HCT116 (cell line): ENCODE results near the gene CIT. TPM values are rescaled to one million over a fixed set of nuclear protein-coding genes. Genes with fewer than 3 reads are reported as not detected.
A peak's percentile ranks its signal among the peaks of the same experiment; 100 is the strongest.

Source experiments
- ATAC-seq: fragments of 200-7000 bp; cut with Tn5 transposase; 2 replicates; pipeline ENCODE4 v1.9.1; 2020; ENCODE audit warnings: mild to moderate bottlenecking, moderate library complexity
- BruUV-seq: library from RNA; stranded (reverse); fragments of 400-500 nt; replicated peaks from 2 replicates; lab custom pipeline; 2021; lab: Mats Ljungman, UMichigan
- CTCF ChIA-PET: fragments of 300-600 bp; sonication (Branson Sonifier 250); formaldehyde crosslinking; loops from one replicate; lab custom pipeline; 2021; ENCODE audit warnings: antibody characterized with exemption; lab: Charles Lee
- POLR2A ChIA-PET: fragments of 300-600, 350-600 bp; sonication (Branson Sonifier 250); formaldehyde crosslinking; loops from one replicate; lab custom pipeline; 2021; ENCODE audit warnings: antibody characterized with exemption; lab: Charles Lee
- RAD21 ChIA-PET, 2 experiments: fragments of 300-600 bp; sonication (Branson Sonifier 250); formaldehyde crosslinking; loops; one replicate each; lab custom pipeline; 2023; ENCODE audit warnings: low total read pairs in 2 of 2; ENCODE audit not compliant: uncharacterized antibody in 2 of 2, unreplicated experiment in 2 of 2, low non-redundant PET in 1 of 2; lab: Charles Lee
- DNase-seq: peaks from one replicate; pipeline ENCODE4 v3.0.0-alpha.2; 2010; ENCODE audit warnings: low read depth, low spot score
- H2AFZ ChIP-seq: fragments of 200-600 bp; shearing (Covaris generic), sonication (generic); 2 replicates; pipeline ENCODE4 v1.6.1; 2017; ENCODE audit warnings: low read depth, mixed run types, mixed read lengths, antibody characterized with exemption, low read length; ENCODE audit not compliant: poor library complexity, severe bottlenecking
- H3K27ac ChIP-seq: 2 replicates; pipeline ENCODE4 v1.5.1; 2012; ENCODE audit warnings: low read depth, low read length
- H3K27me3 ChIP-seq: fragments of 200-600 bp; sonication (generic); 2 replicates; pipeline ENCODE4 v1.6.1; 2016; ENCODE audit warnings: mixed run types, low read length, mixed read lengths; ENCODE audit not compliant: insufficient read depth
- H3K36me3 ChIP-seq, 2 experiments: fragments of 200-500 bp in 1 of 2; fragments of 200-600 bp in 1 of 2; sonication (Bioruptor generic) in 1 of 2; sonication (generic) in 1 of 2; 2 replicates each; pipeline versions ENCODE4 v1.5.1 to v1.6.1; 2014 to 2016; ENCODE audit warnings: low read length in 2 of 2, inconsistent platforms in 1 of 2, mixed read lengths in 1 of 2, mixed run types in 1 of 2; ENCODE audit not compliant: insufficient read depth in 2 of 2, control insufficient read depth in 1 of 2
- H3K4me1 ChIP-seq, 2 experiments: fragments of 200-600 bp in 1 of 2; sonication (generic) in 1 of 2; 2 replicates each; pipeline versions ENCODE4 v1.5.1 to v1.6.1; 2012 to 2017; ENCODE audit warnings: low read length in 2 of 2, inconsistent platforms in 1 of 2, mild to moderate bottlenecking in 1 of 2, mixed read lengths in 1 of 2, mixed run types in 1 of 2, moderate library complexity in 1 of 2; ENCODE audit not compliant: insufficient read depth in 2 of 2, control insufficient read depth in 1 of 2
- H3K4me2 ChIP-seq: fragments of 200-600 bp; sonication (generic); 2 replicates; pipeline ENCODE4 v1.6.1; 2017; ENCODE audit warnings: mixed run types, low read length, mixed read lengths
- H3K4me3 ChIP-seq, 2 experiments: fragments of 200-600 bp in 1 of 2; sonication (generic) in 1 of 2; replicated peaks in 1 of 2; 2 replicates each; pipeline ENCODE4 v1.5.1; 2011 to 2016; ENCODE audit warnings: low read length in 2 of 2, control low read depth in 1 of 2, low read depth in 1 of 2, mild to moderate bottlenecking in 1 of 2, mixed read lengths in 1 of 2, mixed run types in 1 of 2
- H3K79me2 ChIP-seq: fragments of 200-600 bp; sonication (generic); 2 replicates; pipeline ENCODE4 v1.6.1; 2017; ENCODE audit warnings: mild to moderate bottlenecking, mixed run types, low read length, moderate library complexity, mixed read lengths; ENCODE audit not compliant: insufficient read depth
- H3K9ac ChIP-seq: fragments of 200-600 bp; sonication (generic); 2 replicates; pipeline ENCODE4 v1.6.1; 2016; ENCODE audit warnings: low read length, mixed read lengths
- H3K9me2 ChIP-seq: fragments of 200-600 bp; sonication (generic), shearing (Covaris generic); 2 replicates; pipeline ENCODE4 v1.6.1; 2017; ENCODE audit warnings: mixed run types, mild to moderate bottlenecking, moderate library complexity; ENCODE audit not compliant: insufficient read depth
- H3K9me3 ChIP-seq, 2 experiments: fragments of 200-500 bp in 1 of 2; fragments of 200-600 bp in 1 of 2; sonication (Bioruptor generic) in 1 of 2; sonication (generic) in 1 of 2; 2 replicates each; pipeline ENCODE4 v1.6.1; 2014 to 2017; ENCODE audit warnings: low read length in 2 of 2, mixed read lengths in 2 of 2, inconsistent platforms in 1 of 2, low read depth in 1 of 2, mild to moderate bottlenecking in 1 of 2, mixed run types in 1 of 2, moderate library complexity in 1 of 2; ENCODE audit not compliant: control insufficient read depth in 1 of 2, insufficient read depth in 1 of 2
- H4K20me1 ChIP-seq: fragments of 200-600 bp; sonication (generic), shearing (Covaris generic); 2 replicates; pipeline ENCODE4 v1.6.1; 2017; ENCODE audit warnings: mixed run types, mild to moderate bottlenecking, moderate library complexity; ENCODE audit not compliant: insufficient read depth
- CBX3 ChIP-seq: IDR thresholded peaks from 2 replicates; pipeline ENCODE4 v1.6.1; 2012; ENCODE audit warnings: low read depth
- CEBPB ChIP-seq: IDR thresholded peaks from 2 replicates; pipeline ENCODE4 v1.6.1; 2012; ENCODE audit warnings: low read depth
- EGR1 ChIP-seq: IDR thresholded peaks from 2 replicates; pipeline ENCODE4 v1.6.1; 2012; ENCODE audit warnings: low read depth
- ELF1 ChIP-seq: IDR thresholded peaks from 2 replicates; pipeline ENCODE4 v1.6.1; 2012; ENCODE audit warnings: low read depth, borderline replicate concordance
- EZH2 ChIP-seq: fragments of 200-600 bp; sonication (generic); IDR thresholded peaks from 2 replicates; pipeline ENCODE4 v1.6.1; 2017; ENCODE audit warnings: antibody characterized with exemption, mixed run types
- FOSL1 ChIP-seq: IDR thresholded peaks from 2 replicates; pipeline ENCODE4 v1.6.1; 2012; ENCODE audit warnings: low read depth
- JUND ChIP-seq: IDR thresholded peaks from 2 replicates; pipeline ENCODE4 v1.6.1; 2012
- MAX ChIP-seq: IDR thresholded peaks from 2 replicates; pipeline ENCODE4 v1.6.1; 2012
- POLR2A ChIP-seq: IDR thresholded peaks from 2 replicates; pipeline ENCODE4 v1.7.0; 2011; ENCODE audit warnings: borderline replicate concordance; ENCODE audit not compliant: insufficient read depth, insufficient read length; ENCODE audit errors: extremely low read depth
- POLR2AphosphoS5 ChIP-seq: IDR thresholded peaks from 2 replicates; pipeline ENCODE4 v1.6.1; 2011; ENCODE audit warnings: mild to moderate bottlenecking, low read depth, low read length, moderate library complexity
- RAD21 ChIP-seq: IDR thresholded peaks from 2 replicates; pipeline ENCODE4 v1.6.1; 2012; ENCODE audit warnings: low read depth, mild to moderate bottlenecking
- SIN3A ChIP-seq: IDR thresholded peaks from 2 replicates; pipeline ENCODE4 v1.6.1; 2012; ENCODE audit warnings: low read depth
- SRF ChIP-seq: IDR thresholded peaks from 2 replicates; pipeline ENCODE4 v1.6.1; 2012; ENCODE audit warnings: low read depth
- TCF7L2 ChIP-seq: IDR thresholded peaks from 2 replicates; pipeline ENCODE4 v1.7.0; 2011; ENCODE audit warnings: borderline replicate concordance, inconsistent platforms; ENCODE audit not compliant: insufficient read depth, insufficient read length; ENCODE audit errors: extremely low read depth
- YY1 ChIP-seq: IDR thresholded peaks from 2 replicates; pipeline ENCODE4 v1.6.1; 2011; ENCODE audit warnings: low read length, low read depth, moderate library complexity, mild to moderate bottlenecking; ENCODE audit not compliant: insufficient replicate concordance; ENCODE audit errors: extremely low read depth
- ZBTB33 ChIP-seq: IDR thresholded peaks from 2 replicates; pipeline ENCODE4 v1.6.1; 2011; ENCODE audit warnings: mild to moderate bottlenecking, low read length, moderate library complexity; ENCODE audit not compliant: insufficient replicate concordance; ENCODE audit errors: extremely low read depth
- ZFX ChIP-seq: fragments of 450-650 bp; IDR thresholded peaks from 2 replicates; pipeline ENCODE4 v1.6.1; 2017
- ZNF274 ChIP-seq: fragments of 200-500 bp; sonication (Bioruptor generic); IDR thresholded peaks from 2 replicates; pipeline ENCODE4 v1.6.1; 2014; ENCODE audit warnings: mild to moderate bottlenecking, low read depth, low read length, inconsistent platforms
- intact Hi-C: fragments of 100-400 bp; cut with micrococcal nuclease; formaldehyde crosslinking; loops from 2 replicates; pipeline ENCODE4 v1.10.0; 2022
- total RNA-seq: library from RNA; stranded (reverse); gene quantifications from one replicate; pipeline ENCODE4 v1.2.1, GENCODE V29; 2021; ENCODE audit not compliant: unreplicated experiment
- TF ChIP-seq, protein P1 (sequence below), 3 experiments: fragments of 200-600 bp in 1 of 3; sonication (generic) in 1 of 3; IDR thresholded peaks in 2 of 3; conservative IDR thresholded peaks in 1 of 3; 2 replicates each; pipeline ENCODE4 v1.5.1; 2012 to 2017; ENCODE audit warnings: low read depth in 2 of 3, low read length in 2 of 3, antibody characterized with exemption in 1 of 3, borderline replicate concordance in 1 of 3, control low read depth in 1 of 3, mild to moderate bottlenecking in 1 of 3, mixed read lengths in 1 of 3, mixed run types in 1 of 3, moderate library complexity in 1 of 3; ENCODE audit not compliant: insufficient read depth in 1 of 3
- TF ChIP-seq, protein P2 (sequence below): IDR thresholded peaks from 2 replicates; pipeline ENCODE4 v1.6.1; 2012

CIT gene
- total RNA-seq, 1 experiment from 2014 or later: 54.2 TPM

DNA sequence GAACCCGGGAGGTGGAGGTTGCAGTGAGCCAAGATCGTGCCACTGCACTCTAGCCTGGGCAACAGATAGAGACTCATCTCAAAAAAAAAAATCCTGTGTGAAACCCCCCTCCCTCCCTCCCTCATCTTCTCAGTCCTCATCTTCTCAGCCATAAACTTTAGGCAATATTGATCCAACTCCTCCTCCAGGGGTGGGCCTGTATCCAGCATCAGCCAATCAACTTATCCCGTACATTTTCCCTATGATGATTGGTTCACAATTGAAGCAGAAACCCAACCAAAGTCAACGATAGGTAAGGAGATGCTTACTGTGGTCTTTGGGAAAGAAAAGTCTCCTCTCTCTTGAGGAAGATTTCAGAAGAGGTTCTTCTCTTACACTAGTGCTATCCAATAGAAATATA is 33.5 kb upstream of the CIT start:
- DNase-seq (no peak), ATAC-seq (no peak)
- no peaks in the 10 kb centered on the region for H3K9me3 ChIP-seq
- no peaks in the 10 kb centered on the region for H3K9me2 ChIP-seq
- ChIA-PET RAD21 (no interaction called here), POLR2A (no interaction called here), CTCF (interaction anchor here (1.3 kb wide), 1 partner anchor 106 kb away, joined by 3 read pairs; no protein-coding TSS in a partner anchor)
- no peaks in the 10 kb centered on the region for H3K27me3 ChIP-seq
- no peak overlapping the region for H3K4me2 ChIP-seq
- H3K4me3 ChIP-seq: no peak overlapping the region
- no peak overlapping the region for H3K27ac ChIP-seq
- no peak overlapping the region for H3K9ac ChIP-seq
- no peaks in the 10 kb centered on the region for H3K36me3 ChIP-seq
- intact Hi-C loops: no loop called here
- H3K79me2 ChIP-seq: no peaks in the 10 kb centered on the region
- H4K20me1 ChIP-seq: no peaks in the 10 kb centered on the region
- no peak for TF ChIP-seq ZNF274
- no peak for TF ChIP-seq EGR1
- TF ChIP-seq SIN3A: no peak
- TF ChIP-seq, protein P1, sequence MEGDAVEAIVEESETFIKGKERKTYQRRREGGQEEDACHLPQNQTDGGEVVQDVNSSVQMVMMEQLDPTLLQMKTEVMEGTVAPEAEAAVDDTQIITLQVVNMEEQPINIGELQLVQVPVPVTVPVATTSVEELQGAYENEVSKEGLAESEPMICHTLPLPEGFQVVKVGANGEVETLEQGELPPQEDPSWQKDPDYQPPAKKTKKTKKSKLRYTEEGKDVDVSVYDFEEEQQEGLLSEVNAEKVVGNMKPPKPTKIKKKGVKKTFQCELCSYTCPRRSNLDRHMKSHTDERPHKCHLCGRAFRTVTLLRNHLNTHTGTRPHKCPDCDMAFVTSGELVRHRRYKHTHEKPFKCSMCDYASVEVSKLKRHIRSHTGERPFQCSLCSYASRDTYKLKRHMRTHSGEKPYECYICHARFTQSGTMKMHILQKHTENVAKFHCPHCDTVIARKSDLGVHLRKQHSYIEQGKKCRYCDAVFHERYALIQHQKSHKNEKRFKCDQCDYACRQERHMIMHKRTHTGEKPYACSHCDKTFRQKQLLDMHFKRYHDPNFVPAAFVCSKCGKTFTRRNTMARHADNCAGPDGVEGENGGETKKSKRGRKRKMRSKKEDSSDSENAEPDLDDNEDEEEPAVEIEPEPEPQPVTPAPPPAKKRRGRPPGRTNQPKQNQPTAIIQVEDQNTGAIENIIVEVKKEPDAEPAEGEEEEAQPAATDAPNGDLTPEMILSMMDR (IDR thresholded peaks at IDR 0.05 in 2 of 3, conservative IDR thresholded peaks at IDR 0.05 in 1 of 3; ENCODE audit: borderline replicate concordance in 1 of 3, insufficient read depth in 1 of 3, low read depth in 2 of 3, low read length in 2 of 3): no peak
- no peak for TF ChIP-seq MAX
- TF ChIP-seq SRF: no peak
- no peak for TF ChIP-seq ELF1
- TF ChIP-seq TCF7L2: no peak
- TF ChIP-seq POLR2A: no peak
- no peak for TF ChIP-seq ZBTB33
- no peak for TF ChIP-seq CBX3
- TF ChIP-seq FOSL1: no peak
- TF ChIP-seq EZH2: no peak
- no peak for TF ChIP-seq JUND
- TF ChIP-seq RAD21: no peak
- TF ChIP-seq YY1: no peak
- TF ChIP-seq POLR2AphosphoS5: no peak
- no peak for TF ChIP-seq CEBPB
- no peak for TF ChIP-seq ZFX
- TF ChIP-seq, protein P2, sequence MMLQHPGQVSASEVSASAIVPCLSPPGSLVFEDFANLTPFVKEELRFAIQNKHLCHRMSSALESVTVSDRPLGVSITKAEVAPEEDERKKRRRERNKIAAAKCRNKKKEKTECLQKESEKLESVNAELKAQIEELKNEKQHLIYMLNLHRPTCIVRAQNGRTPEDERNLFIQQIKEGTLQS: no peak
- H2AFZ ChIP-seq: peak overlapping the region; percentile 32
- peaks cover 4% of the 10 kb centered on the region in 2 experiments; a peak in 3 of 4 replicates for H3K4me1 ChIP-seq
- BruUV-seq: no TSS peak
